Stimulated activated CD4-positive, alpha-beta T cell treated with anti-CD3 and anti-CD28 coated beads, Interleukin-15, amount 100 ng/mL, for 24 hours (primary cell): ENCODE results near the gene PAK5.

Experiments
- DNase-seq: peaks from one replicate; pipeline ENCODE4 v3.0.0-alpha.2; 2020

PAK5 gene

DNA sequence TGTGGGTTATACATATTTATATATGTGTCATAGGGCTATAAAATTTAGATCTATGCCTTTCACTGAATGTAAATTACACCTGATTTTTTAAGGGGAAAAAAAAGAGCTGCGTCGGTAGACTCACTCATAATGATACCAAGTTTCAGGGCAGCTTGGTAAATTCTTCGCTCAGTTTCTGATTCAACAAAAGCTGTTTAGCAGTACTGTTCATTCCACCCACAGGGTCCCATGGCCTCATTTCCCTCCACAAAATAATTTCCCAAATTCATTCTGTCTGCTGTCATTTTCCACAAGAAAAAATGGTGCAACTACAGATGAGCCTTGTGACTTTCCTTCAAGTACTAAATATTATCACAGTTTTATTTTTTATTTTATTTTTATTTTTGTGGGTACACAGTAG lies 63.7 kb downstream of the PAK5 start:
- no peak for DNase-seq

DNA sequence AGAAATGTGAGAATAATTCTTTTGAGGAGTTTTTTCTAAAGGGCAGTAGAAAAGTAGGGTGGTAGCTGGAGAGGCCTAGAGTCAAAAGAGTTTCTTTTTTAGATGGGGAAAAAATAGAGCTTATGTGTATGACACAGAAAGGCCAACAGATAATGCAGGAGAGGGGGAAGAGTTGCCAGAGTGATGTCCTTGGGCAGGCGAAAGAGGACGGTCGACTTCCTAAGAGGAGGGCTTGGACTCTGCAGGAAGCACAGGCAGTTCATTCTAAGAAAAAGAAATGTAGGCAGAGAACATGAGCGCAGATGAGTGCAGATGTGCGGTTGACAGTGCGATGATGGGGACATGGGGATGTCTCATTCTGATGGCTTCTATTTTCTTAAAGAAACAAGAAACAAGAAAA lies 68.9 kb downstream of the PAK5 start:
- DNase-seq: no peak

- DNase-seq: no peak
Measured at GRCh38 chr20:9761476-9761875, 77.4 kb downstream of the PAK5 start.

DNA sequence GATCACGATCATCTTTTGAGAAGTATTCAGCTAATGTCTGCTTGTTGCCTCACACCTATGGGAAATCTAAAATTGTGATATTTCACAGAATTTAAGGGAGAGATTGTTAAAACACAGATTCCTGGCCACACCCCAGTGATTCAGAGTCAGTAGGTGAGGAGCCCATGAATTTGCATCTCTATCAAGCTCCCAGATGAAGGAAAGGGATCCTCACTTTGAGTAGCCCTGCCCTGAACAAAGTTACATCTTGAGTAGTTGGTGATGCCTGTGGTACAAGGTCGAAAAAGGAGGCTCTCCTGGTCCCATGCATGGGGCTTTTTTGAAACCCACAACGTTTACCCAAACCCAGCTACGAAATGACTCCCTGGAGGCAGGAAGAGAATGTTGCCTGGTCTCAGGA lies 79.5 kb downstream of the PAK5 start:
- no peak for DNase-seq

GRCh38 chr20:9758752-9759151 lies 80.1 kb downstream of the PAK5 start:
- DNase-seq: no peak

DNA sequence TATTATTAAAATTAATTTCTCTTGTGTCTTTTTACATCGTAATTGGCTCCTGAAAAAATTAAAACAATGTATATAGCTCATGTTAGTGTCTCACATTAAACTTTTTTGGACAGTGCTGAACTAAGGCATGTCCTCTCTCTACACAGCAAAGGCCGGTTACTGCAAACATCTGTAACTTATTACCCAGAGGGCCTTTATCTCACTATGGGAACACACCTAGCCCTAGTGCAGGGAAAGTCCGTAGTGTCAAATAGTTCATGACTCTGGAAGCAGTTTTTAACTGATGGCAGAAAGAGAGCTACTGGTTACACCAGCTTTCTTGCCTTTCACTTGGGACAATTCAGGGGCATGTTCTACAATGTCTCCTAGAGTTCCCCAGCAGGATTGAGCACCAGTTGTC lies 82.2 kb downstream of the PAK5 start:
- DNase-seq: no peak

- DNase-seq: no peak
Measured at GRCh38 chr20:9755301-9755700, 83.6 kb downstream of the PAK5 start.

- no peak for DNase-seq
Measured at GRCh38 chr20:9744551-9744950, 94.3 kb downstream of the PAK5 start.

- DNase-seq: no peak
Measured at GRCh38 chr20:9743871-9744270, 95.0 kb downstream of the PAK5 start.

DNA sequence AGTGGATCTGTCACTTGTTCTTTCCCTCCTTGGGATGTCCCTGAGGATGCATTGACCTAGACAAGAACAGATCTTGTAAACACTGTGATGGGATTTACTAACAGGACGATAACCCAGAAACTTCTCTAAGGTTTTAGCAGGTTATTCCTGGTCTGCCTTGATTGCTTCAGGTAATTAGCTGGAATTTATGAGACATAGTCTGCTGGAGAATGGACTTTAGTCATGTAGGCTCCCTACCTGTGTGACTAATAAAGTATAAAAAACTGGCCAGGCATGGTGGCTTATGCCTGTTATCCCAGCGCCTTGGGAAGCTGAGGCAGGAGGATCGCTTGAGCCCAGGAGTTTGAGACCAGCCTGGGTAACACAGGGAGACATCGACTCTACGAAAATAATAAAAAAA lies 96.1 kb downstream of the PAK5 start:
- no peak for DNase-seq

GRCh38 chr20:9741996-9742395 lies 96.9 kb downstream of the PAK5 start:
- no peak for DNase-seq

DNA sequence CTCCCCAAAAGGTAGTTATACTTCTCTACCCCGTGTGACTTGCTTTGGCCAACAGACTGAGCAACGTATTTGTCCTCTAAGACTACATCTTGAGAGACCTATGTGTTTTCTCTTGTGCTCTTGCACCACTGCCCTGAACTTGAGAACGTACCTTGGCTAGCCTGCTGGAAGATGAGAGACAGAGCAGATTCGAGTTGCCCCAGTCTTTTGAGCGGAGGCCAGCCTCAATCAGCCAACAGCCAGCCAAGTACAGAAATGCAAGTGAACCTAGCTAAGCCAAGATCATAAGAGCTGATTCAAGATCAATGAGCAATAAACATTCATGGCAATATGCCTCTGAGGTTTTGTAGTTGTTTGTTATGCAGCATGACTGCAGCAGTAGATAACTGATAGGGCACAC lies 98.4 kb downstream of the PAK5 start:
- DNase-seq: no peak

DNA sequence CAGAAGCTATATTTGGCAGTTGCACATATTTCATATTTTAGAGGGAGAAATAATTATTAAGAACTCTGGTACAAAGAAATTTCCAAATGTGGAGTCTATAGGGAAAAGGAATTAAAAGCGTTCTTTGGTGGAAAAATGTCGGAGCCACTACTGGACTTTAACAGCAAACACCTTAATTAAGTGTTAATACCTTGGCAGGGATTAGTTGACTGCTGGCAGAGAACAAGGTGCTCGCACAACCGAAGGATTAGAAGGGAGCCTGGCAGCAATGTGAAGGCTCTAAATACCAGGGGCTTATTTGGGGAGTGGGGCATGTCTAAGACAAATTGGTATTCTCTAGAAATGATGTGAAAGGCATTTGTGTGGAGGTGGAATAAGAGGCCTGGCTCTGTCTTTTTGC lies 98.9 kb downstream of the PAK5 start:
- no peak for DNase-seq

- no peak for DNase-seq
Measured at GRCh38 chr20:9736373-9736772, 102.5 kb downstream of the PAK5 start.

GRCh38 chr20:9723501-9724202 lies 115.2 kb downstream of the PAK5 start:
- DNase-seq: no peak

- DNase-seq: no peak
Measured at GRCh38 chr20:9711872-9712271, 127.0 kb downstream of the PAK5 start.

DNA sequence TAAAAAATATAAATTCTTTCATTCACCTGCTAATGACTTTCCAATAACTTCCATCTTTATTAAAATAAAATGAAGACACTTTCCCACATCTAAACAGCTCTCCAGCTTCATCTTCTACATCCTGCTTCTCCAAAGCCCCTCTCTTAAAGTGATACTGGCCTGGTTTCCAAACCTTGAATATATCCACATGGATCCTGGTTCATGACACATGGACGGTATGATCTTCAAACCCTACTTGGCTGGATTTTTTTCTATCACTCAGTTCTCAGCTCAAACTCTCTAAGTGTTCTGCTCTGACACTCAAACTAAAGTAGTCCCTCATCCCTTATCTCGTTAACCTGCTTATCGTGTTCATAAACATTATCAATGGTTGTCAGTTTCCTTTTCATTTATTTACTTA lies 128.2 kb downstream of the PAK5 start:
- DNase-seq: no peak

- DNase-seq: no peak
Measured at GRCh38 chr20:9705722-9706476, 133.0 kb downstream of the PAK5 start.

DNA sequence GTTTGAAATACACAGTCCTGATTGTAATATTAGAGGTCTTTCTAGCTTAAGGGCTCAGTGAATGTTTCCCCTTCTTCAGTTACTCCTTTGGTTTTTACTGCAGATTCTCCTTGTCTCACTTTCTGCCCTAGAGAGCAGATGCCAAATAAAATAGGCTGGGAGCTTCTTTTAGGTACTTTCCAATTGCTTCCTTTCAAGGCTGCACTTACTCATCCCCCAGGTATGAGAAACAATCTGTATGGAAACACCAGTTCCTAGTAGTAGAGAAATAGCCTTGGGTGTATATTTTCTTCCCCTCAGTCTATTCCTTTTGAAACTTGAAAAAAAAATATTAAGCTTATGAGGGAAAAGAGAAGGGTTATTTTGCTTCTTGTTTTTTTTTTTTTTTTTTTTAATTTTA lies 139.7 kb downstream of the PAK5 start:
- no peak for DNase-seq

DNA sequence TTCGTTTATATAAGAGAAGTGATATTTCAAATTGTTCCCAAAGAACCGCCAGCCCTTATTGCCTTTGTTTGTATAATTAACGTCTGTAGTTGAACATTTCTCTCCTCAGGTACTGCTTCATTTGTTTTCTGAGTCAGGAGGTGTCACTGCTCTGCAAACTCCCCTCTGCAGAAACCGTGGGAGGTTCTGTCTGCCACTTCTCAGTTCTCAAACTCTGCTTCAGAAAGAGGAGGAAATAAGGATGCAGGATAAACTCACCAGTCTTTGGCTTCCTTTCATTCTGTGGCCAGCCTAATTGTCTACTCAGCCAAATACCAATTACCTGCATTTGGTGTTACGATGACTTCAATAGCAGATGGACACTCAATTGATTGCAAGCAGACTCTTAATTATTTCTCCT lies 149.8 kb downstream of the PAK5 start:
- no peak for DNase-seq

- no peak for DNase-seq
Measured at GRCh38 chr20:9686866-9687265, 152.0 kb downstream of the PAK5 start.

DNA sequence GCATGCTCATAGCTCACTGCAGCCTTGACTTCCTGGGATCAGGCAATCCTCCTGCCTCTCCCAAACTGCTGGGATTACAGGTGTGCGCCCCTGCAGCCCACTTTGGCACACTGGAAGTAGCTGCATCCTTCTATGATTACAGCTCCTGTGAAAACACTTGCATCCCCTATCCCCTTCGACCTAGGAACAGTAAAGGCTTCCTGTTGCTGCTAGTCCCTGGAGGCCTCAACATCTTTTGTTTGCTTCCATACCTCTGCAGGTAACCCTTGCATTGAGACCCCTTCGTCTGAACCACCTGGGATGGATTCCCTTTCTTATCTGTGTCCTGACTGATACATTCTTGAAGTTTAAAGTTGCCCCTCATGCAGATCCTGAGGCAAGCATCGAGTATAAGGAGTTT lies 152.4 kb downstream of the PAK5 start:
- no peak for DNase-seq

- no peak for DNase-seq
Measured at GRCh38 chr20:9686001-9686400, 152.9 kb downstream of the PAK5 start.

DNA sequence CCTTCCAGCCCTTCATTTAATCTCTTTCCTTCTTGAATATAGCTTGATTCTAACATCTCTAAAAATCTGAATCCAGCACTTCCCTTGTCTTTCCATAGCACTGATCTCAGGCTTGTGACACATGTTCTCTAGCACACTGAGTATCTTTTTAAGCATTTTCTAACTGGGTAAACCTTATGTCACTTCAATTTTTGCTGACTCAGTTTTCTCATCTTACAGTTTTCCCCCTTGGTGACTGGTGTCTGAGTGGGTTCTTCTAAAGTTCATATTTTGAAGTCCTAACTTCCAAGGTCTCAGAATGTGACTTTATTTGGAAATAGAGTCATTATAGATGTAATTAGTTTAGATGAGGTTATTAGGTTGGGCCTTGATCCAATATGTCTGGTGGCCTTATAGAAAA lies 153.9 kb downstream of the PAK5 start:
- no peak for DNase-seq

DNA sequence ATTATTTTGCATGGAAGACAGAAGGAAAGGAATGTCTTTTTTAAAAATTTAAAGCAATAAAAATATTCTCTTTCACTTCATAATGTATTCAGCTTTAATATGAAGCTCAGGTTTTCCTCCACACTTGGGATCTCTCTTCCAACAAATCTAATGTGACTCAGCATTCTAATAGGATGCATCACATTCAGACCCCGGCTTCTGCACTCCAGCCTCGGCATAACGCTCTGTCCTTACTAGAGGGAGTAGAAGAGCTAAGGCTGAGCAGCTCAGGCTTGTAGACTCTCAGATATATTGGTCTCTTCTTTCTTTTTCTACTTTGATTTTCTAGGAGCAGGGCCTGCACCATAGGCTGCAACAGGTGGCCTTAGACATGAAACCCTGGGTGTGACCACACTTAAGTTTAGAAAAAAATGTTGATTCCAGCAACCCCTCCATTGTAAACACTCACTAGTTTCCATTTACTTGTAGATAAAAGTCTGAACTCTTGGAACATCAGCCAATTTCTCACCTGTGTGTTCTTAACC lies 161.7 kb downstream of the PAK5 start:
- DNase-seq: no peak
